GM18951 (cell line): ENCODE results near the gene LAMA5.

Source experiments
- POLR2A ChIP-seq: IDR thresholded peaks from 4 replicates; pipeline ENCODE4 v1.6.1; 2011; ENCODE audit warnings: mild to moderate bottlenecking; ENCODE audit not compliant: insufficient read length, insufficient read depth; ENCODE audit errors: extremely low read depth
- in situ Hi-C: fragments of 300-500 bp; cut with MboI; formaldehyde crosslinking; loops from one replicate; pipeline ENCODE4 v1.12.0; 2022; ENCODE audit warnings: low sequenced_read_pairs, mixed read lengths, inconsistent platforms; ENCODE audit not compliant: unreplicated experiment

LAMA5 gene

GRCh38 chr20:62298577-62299249, 68.4 kb downstream of the LAMA5 start:
- in situ Hi-C loops, result no loop called here
- no peak for TF ChIP-seq POLR2A

DNA sequence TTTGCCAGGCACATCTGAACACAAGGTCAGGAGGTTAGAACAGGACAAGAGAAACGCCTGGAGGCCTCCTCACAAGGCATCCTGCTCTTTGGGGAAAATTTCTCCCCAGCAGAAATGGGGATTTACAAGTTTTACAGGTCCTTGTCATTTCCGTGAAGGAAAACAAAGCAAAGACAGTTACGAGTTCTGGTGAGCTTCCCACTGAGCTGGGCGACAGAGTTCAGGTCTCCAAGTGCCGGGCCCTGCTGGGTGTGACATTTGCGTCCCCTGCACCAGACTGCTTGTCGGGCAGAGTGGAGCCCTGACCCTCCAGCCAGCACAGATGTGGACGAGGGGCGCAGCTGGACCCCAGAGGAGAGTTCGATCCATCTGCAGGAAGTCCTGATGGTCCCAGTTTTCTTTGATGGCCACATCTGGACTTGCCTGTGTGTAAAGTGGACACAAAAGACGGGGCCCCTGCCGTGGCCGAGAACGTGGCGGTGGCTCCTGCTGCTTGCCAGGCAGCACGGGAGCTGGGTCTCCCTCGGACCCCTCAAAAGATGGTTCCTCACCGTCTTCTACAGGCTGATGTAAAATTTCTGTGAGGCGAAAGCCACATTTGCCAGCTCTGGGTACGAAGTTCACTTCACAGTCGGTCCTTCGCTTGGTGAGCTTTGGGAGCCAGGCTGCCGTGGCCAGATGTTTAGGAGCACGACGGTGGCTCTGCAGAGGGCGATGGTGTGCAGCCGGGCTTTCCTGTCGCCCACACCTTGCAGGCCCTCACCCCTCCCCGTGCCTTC, 69.5 kb downstream of the LAMA5 start:
- TF ChIP-seq POLR2A, result no peak
- in situ Hi-C loops, result no loop called here

- in situ Hi-C loops, result no loop called here
- no peak for TF ChIP-seq POLR2A
Observed at GRCh38 chr20:62296724-62297448, 70.2 kb downstream of the LAMA5 start.

DNA sequence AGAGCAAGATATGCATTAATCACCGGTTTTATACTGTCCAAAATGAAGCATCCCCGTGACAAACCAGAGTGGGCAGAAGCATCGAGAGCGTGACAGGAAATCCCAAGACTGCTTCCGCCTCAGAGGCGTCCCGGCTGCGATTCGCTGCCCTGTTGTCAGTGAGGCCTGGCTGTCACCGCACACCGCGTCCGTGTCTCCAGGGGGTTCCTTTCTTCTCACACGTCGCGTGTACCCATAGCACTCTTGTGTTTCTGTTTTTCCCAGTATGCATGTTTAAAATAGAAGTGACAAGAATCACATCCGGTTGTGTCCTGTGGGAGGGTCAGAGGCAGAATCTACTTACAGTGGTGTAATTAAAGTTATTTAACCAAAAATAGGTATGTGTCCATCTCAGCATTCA, 72.6 kb downstream of the LAMA5 start:
- in situ Hi-C loops, result no loop called here
- no peak for TF ChIP-seq POLR2A

DNA sequence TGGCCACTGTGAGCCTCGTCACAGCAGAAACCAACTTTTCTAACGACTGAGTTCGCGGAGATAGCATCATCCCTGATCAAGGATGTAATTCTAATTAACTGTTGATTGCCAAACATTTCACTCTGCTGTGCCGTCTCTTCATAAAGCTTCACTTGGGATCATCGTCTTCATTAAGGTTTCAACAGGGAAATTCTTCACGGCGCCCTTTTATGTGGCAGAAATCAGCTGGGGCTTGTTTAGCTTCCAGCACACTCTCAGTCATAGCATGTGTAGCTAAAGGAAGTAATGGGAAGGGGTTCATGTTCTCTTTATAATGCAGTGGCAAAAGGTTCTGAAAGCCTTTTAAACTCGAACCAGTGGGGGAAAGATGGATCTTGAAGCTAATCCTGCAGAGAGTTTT, 73.2 kb downstream of the LAMA5 start:
- in situ Hi-C loops, result no loop called here

DNA sequence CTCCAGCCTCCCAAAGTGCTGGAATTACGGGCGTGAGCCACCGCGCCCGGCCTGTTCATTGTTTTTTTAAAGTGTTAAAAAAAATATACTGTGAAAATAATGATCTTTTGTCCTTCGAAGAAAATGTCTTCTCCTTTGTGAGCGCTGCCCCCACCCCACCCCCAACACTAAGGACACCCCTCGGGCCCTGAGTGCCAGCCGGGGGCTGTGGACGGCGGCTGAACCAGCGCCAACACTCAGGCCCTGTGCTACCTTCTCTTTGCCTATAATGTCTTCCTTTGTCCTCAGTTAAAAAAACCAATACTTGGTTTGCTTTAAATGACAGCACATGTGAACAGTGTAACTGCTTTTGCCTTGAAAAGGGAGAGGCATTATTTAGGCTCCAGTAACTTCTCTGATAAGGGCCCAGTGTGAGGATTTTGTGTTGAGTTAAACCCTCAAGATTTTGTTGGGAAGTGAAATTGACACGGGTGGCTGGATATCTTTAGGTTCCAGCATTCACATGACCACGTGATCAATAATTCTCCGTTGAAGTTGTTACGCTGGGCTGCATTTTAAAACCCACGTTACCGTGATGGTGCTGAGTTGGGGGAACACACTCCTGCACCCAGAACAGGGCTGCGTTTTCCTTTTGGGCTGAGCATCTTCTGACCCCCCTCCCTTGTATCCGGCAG, 73.9 kb downstream of the LAMA5 start:
- TF ChIP-seq POLR2A, result no peak
- in situ Hi-C loops, result no loop called here

More for the DNA sequence above, 73.2 kb downstream of the LAMA5 start:
- TF ChIP-seq POLR2A, result no peak

- in situ Hi-C loops, result no loop called here
- no peak for TF ChIP-seq POLR2A
Observed at GRCh38 chr20:62292108-62292507, 75.0 kb downstream of the LAMA5 start.

DNA sequence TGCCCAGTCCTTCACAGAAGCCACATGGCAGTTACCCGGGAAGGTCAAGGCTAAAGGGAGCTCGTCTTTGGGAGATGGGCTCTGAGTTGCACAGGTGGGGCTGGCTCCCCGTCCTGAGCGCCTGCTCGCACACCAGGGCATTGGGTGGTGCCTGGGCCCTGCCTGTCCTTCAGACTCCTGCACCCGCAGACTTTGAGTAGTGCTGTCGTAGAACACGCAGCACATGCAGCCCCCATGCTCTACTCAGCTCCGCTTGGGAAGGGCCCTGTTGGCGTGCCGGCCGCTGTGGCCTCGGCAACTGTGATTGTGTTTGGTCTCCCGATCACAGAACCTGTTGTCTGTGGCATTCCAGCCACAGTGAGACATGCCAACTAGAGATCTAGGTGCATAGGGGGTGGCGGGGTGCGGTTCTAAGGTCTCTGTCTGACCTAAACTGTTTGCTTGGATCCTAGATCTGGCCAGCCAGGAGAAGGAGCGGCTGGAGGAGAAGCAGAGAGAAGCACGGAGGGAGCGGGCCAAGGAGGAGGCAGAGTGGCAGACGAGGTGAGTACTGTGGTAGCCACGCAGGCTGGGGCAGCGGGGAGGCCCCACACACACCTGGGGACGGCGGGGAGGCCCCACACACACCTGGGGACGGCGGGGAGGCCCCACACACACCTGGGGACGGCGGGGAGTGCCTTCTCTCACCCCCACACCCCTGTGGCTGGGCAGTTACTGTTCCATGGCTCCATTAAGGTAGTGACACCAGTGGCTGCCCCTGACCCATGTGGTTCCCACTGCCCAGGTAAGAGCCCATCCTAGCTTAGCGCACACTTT, 75.7 kb downstream of the LAMA5 start:
- in situ Hi-C loops, result no loop called here
- TF ChIP-seq POLR2A, result no peak

DNA sequence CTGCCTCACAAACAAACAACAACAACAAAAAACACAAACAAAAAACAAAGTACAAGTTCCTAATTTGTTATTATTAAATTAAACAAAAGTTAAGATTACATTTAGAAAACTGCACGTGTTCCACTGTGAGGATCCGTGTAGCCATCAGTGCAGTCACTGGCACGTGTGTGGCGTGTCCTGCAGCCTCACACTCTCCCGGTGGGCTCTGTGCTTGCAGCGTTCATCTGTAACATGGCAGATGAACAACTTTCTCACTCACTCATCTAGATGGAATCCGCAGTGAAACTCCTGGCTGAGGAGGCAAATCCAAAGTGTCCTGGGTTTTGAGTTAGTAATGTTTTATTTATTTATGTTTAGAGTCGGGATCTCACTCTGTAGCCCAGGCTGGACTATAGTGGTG, 77.2 kb downstream of the LAMA5 start:
- in situ Hi-C loops, result no loop called here
- no peak for TF ChIP-seq POLR2A

- TF ChIP-seq POLR2A, result no peak
- in situ Hi-C loops, result no loop called here
Observed at GRCh38 chr20:62289131-62289530, 78.0 kb downstream of the LAMA5 start.

- TF ChIP-seq POLR2A, result no peak
- in situ Hi-C loops, result no loop called here
Observed at GRCh38 chr20:62288535-62289105, 78.5 kb downstream of the LAMA5 start.

DNA sequence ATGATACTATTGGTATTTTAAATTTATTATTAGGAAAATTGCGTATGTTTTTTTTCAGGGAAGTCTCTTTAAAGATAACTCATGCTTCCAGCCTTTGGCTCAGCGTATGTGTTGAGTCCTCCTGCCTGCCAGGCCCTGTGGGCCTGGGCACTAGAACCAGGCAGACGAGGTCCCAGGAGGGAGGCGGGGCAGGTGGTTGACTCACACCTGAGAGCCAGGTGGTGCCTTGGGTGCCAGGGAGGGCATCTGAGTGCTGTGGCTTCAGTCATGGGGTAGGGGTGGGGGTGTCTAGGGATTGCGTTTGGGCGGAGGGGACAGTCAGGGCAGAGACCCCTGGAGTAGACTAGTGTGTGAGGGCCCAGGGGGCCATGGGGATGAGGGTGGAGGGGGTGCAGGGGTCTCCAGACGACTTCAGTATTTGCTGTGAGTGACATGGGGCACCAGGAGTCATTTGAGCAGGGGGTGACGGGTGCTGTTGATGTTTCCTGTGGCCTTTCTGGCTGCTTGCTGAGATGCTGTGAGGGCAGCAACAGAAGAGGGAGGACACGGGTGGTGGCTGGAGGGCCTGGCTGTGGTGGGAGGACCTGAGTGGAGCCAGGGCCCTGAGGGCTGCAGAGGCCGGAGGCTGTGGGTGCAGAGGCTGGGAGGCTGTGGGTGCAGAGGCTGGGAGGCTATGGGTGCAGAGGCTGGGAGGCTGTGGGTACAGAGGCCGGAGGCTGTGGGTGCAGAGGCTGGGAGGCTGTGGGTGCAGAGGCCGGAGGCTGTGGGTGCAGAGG, 79.2 kb downstream of the LAMA5 start:
- no peak for TF ChIP-seq POLR2A

GRCh38 chr20:62287129-62287528, 80.0 kb downstream of the LAMA5 start:
- TF ChIP-seq POLR2A, result no peak
- in situ Hi-C loops, result no loop called here

More for the DNA sequence above, 79.2 kb downstream of the LAMA5 start:
- in situ Hi-C loops, result no loop called here
